Right ventricle myocardium superior (tissue), 1 donor: ENCODE measurements around the gene PPTC7. TPM values are rescaled to one million over a fixed set of nuclear protein-coding genes. Genes with fewer than 3 reads are reported as not detected.
A peak's percentile ranks its signal among the peaks of the same experiment; 100 is the strongest.
"Not testable (repeated sequence)": the region's sequence is repeated elsewhere in the genome, so short reads cannot be mapped to it uniquely, and the experiment has no call there.

Source experiments
- ATAC-seq: fragments of 200-7000 bp; cut with Tn5 transposase; one replicate; pipeline ENCODE4 v1.9.1; 2020; ENCODE audit warnings: mild to moderate bottlenecking; ENCODE audit not compliant: poor library complexity
- DNase-seq: peaks from one replicate; pipeline ENCODE4 v3.0.0-alpha.2; 2020
- intact Hi-C: fragments of 100-400 bp; cut with DNase I; formaldehyde crosslinking; loops from one replicate; pipeline ENCODE4 v1.11.2; 2022
- total RNA-seq: library from RNA; stranded (reverse); fragmentation: NEBNext Ultra II Directional; extraction: Animal tissue kit (Norgen Biotek cat#: 25700); gene quantifications from one replicate; pipeline ENCODE4 v1.2.1, GENCODE V29; 2021
- donor health status: DM: no; HTN: yes; CAD: no; lungs with severe emphysema.

PPTC7 gene
- total RNA-seq, 1 donor from 2014 or later: 98.3 TPM

- DNase-seq: no peak
- intact Hi-C loops: no loop called here
- peak; percentile 33 for ATAC-seq
Measured at GRCh38 chr12:110565894-110566871, 16.9 kb downstream of the PPTC7 start.

GRCh38 chr12:110564471-110564991 is 18.6 kb downstream of the PPTC7 start:
- DNase-seq (no peak), ATAC-seq (peak; percentile 38)
- intact Hi-C loops: no loop called here

GRCh38 chr12:110563702-110564470 is 19.2 kb downstream of the PPTC7 start:
- intact Hi-C loops: no loop called here
- DNase-seq (no peak), ATAC-seq (peak; percentile 49)

GRCh38 chr12:110562386-110562785 is 20.7 kb downstream of the PPTC7 start:
- DNase-seq, ATAC-seq, intact Hi-C loops: not testable (repeated sequence)

GRCh38 chr12:110561471-110562201 is 21.5 kb downstream of the PPTC7 start:
- no peak for DNase-seq
- peak; percentile 14 for ATAC-seq
- intact Hi-C loops: no loop called here

GRCh38 chr12:110560946-110561345 is 22.2 kb downstream of the PPTC7 start:
- intact Hi-C loops: no loop called here
- DNase-seq (no peak), ATAC-seq (no peak)

- DNase-seq (no peak), ATAC-seq (no peak)
- intact Hi-C loops: no loop called here
Measured at GRCh38 chr12:110560048-110560447, 23.1 kb downstream of the PPTC7 start.

- ATAC-seq, intact Hi-C loops, DNase-seq: not testable (repeated sequence)
Measured at GRCh38 chr12:110558945-110559344, 24.2 kb downstream of the PPTC7 start.

- no peak for DNase-seq
- intact Hi-C loops: no loop called here
- no peak for ATAC-seq
Measured at GRCh38 chr12:110557300-110557699, 25.8 kb downstream of the PPTC7 start.

- intact Hi-C loops: no loop called here
- peak; percentile 58 for ATAC-seq
Measured at GRCh38 chr12:110556705-110557104, 26.4 kb downstream of the PPTC7 start.

GRCh38 chr12:110555577-110556406 is 27.3 kb downstream of the PPTC7 start:
- ATAC-seq (peak; percentile 57), DNase-seq (no peak)
- intact Hi-C loops: no loop called here

More at GRCh38 chr12:110556705-110557104, 26.4 kb downstream of the PPTC7 start:
- no peak for DNase-seq

GRCh38 chr12:110554184-110554583 is 28.9 kb downstream of the PPTC7 start:
- ATAC-seq (no peak), DNase-seq (no peak)
- intact Hi-C loops: no loop called here

GRCh38 chr12:110550981-110551380 is 32.1 kb downstream of the PPTC7 start:
- intact Hi-C loops: no loop called here
- DNase-seq (no peak), ATAC-seq (no peak)

- no peak for DNase-seq
- intact Hi-C loops: loop anchor here (5.0 kb wide), 1 partner anchor 33 kb away; the partner anchor contains the start of gene PPTC7
- ATAC-seq: peak; percentile 56
Measured at GRCh38 chr12:110549716-110550115, 33.4 kb downstream of the PPTC7 start.

- ATAC-seq (peak; percentile 37), DNase-seq (no peak)
- intact Hi-C loops: loop anchor here (5.0 kb wide), 1 partner anchor 34 kb away; the partner anchor contains the start of gene PPTC7
Measured at GRCh38 chr12:110548678-110549077, 34.4 kb downstream of the PPTC7 start.

GRCh38 chr12:110547090-110547489 is 36.0 kb downstream of the PPTC7 start:
- DNase-seq: no peak
- no peak for ATAC-seq
- intact Hi-C loops: loop anchor here (5.0 kb wide), 1 partner anchor 35 kb away; the partner anchor contains the start of gene PPTC7

- DNase-seq: no peak
- ATAC-seq: peak; percentile 7
- intact Hi-C loops: loop anchor here (5.0 kb wide), 1 partner anchor 36 kb away; the partner anchor contains the start of gene PPTC7
Measured at GRCh38 chr12:110546339-110546738, 36.8 kb downstream of the PPTC7 start.
